GM23338 (cell line): Measurements from ENCODE around the gene IQCE. TPM values are rescaled to one million over a fixed set of nuclear protein-coding genes. Genes with fewer than 3 reads are reported as not detected.

Source experiments
- ATAC-seq: fragments of 200-7000 bp; cut with Tn5 transposase; 3 replicates; pipeline ENCODE4 v1.9.1; 2020
- DNase-seq: peaks from one replicate; pipeline ENCODE4 v3.0.0-alpha.2; 2015; ENCODE audit warnings: low spot score
- H2AFZ ChIP-seq: fragments of 200-600 bp; sonication (generic); 2 replicates; pipeline ENCODE4 v1.8.0; 2016; ENCODE audit warnings: antibody characterized with exemption, mild to moderate bottlenecking, moderate library complexity
- H3F3A ChIP-seq: fragments of 200-600 bp; sonication (generic); replicated peaks from 2 replicates; pipeline ENCODE4 v1.8.0; 2017; ENCODE audit warnings: antibody characterized with exemption, mixed run types, low read depth
- H3K27ac ChIP-seq: fragments of 200-600 bp; sonication (generic); 2 replicates; pipeline ENCODE4 v1.6.1; 2016; ENCODE audit warnings: low read depth
- H3K27me3 ChIP-seq: fragments of 200-600 bp; sonication (generic); 2 replicates; pipeline ENCODE4 v1.8.0; 2016; ENCODE audit warnings: mild to moderate bottlenecking, mixed run types, moderate library complexity; ENCODE audit not compliant: insufficient read depth
- H3K36me3 ChIP-seq: fragments of 200-600 bp; sonication (generic); 2 replicates; pipeline ENCODE4 v1.8.0; 2016; ENCODE audit warnings: mild to moderate bottlenecking; ENCODE audit not compliant: insufficient read depth
- H3K4me1 ChIP-seq: fragments of 200-600 bp; sonication (generic); 2 replicates; pipeline ENCODE4 v1.8.0; 2016; ENCODE audit warnings: mild to moderate bottlenecking, moderate library complexity; ENCODE audit not compliant: insufficient read depth
- H3K4me2 ChIP-seq: fragments of 200-600 bp; sonication (generic); 2 replicates; pipeline ENCODE4 v1.7.1; 2017; ENCODE audit warnings: mixed run types
- H3K4me3 ChIP-seq: fragments of 200-600 bp; sonication (generic); 2 replicates; pipeline ENCODE4 v1.6.1; 2016; ENCODE audit warnings: mixed run types
- H3K79me2 ChIP-seq: fragments of 200-600 bp; sonication (generic); replicated peaks from 2 replicates; pipeline ENCODE4 v1.8.0; 2017; ENCODE audit warnings: mild to moderate bottlenecking; ENCODE audit not compliant: insufficient read depth
- H3K9me2 ChIP-seq: fragments of 200-600 bp; sonication (generic); 2 replicates; pipeline ENCODE4 v1.8.0; 2017; ENCODE audit not compliant: insufficient read depth
- H4K20me1 ChIP-seq: fragments of 200-600 bp; sonication (generic); replicated peaks from 2 replicates; pipeline ENCODE4 v1.8.0; 2017; ENCODE audit warnings: mild to moderate bottlenecking; ENCODE audit not compliant: insufficient read depth
- H3K27ac Mint-ChIP-seq: 2 replicates; pipeline ENCODE4 v1.8.0; 2020; ENCODE audit warnings: inconsistent platforms, mild to moderate bottlenecking, moderate library complexity, mixed read lengths
- H3K27me3 Mint-ChIP-seq: 3 replicates; pipeline ENCODE4 v1.8.0; 2022; ENCODE audit warnings: low read depth, mild to moderate bottlenecking, moderate library complexity, mixed read lengths, inconsistent platforms; ENCODE audit not compliant: insufficient read depth, poor library complexity
- H3K36me3 Mint-ChIP-seq: 3 replicates; pipeline ENCODE4 v1.8.0; 2021; ENCODE audit warnings: low read depth, mild to moderate bottlenecking, inconsistent platforms, moderate library complexity, mixed read lengths
- H3K4me1 Mint-ChIP-seq: 3 replicates; pipeline ENCODE4 v1.8.0; 2020; ENCODE audit warnings: mild to moderate bottlenecking, inconsistent platforms, mixed read lengths
- H3K4me3 Mint-ChIP-seq: 3 replicates; pipeline ENCODE4 v1.8.0; 2021; ENCODE audit warnings: moderate library complexity, mild to moderate bottlenecking, inconsistent platforms, mixed read lengths
- H3K9me3 Mint-ChIP-seq: 3 replicates; pipeline ENCODE4 v1.8.0; 2020; ENCODE audit warnings: moderate library complexity, mild to moderate bottlenecking, inconsistent platforms, mixed read lengths
- CREB1 ChIP-seq: fragments of 250-450 bp; sonication (Bioruptor Pico); IDR thresholded peaks from 2 replicates; pipeline ENCODE4 v1.5.0; 2020; ENCODE audit warnings: low read depth, mild to moderate bottlenecking, moderate library complexity
- EZH2 ChIP-seq: fragments of 200-600 bp; sonication (generic); IDR thresholded peaks from one replicate; pipeline ENCODE4 v1.8.0; 2017; ENCODE audit warnings: antibody characterized with exemption, mild to moderate bottlenecking, low read depth; ENCODE audit not compliant: unreplicated experiment
- EZH2phosphoT487 ChIP-seq: fragments of 200-600 bp; sonication (generic); IDR thresholded peaks from one replicate; pipeline ENCODE4 v1.8.1; 2018; ENCODE audit warnings: antibody characterized with exemption; ENCODE audit not compliant: unreplicated experiment
- POLR2AphosphoS5 ChIP-seq: IDR thresholded peaks from 2 replicates; pipeline ENCODE4 v1.6.1; 2016; ENCODE audit warnings: antibody characterized with exemption, low read depth
- STAT1 ChIP-seq: IDR thresholded peaks from one replicate; pipeline ENCODE4 v1.6.1; 2016; ENCODE audit warnings: antibody characterized with exemption; ENCODE audit not compliant: unreplicated experiment
- ZNF114 ChIP-seq: fragments of 250-450 bp; sonication (Bioruptor Pico); IDR thresholded peaks from 2 replicates; pipeline ENCODE4 v1.5.0; 2020; ENCODE audit warnings: mild to moderate bottlenecking, moderate library complexity
- ZNF331 ChIP-seq: fragments of 250-450 bp; sonication (Bioruptor Pico); IDR thresholded peaks from 2 replicates; pipeline ENCODE4 v1.5.0; 2020; ENCODE audit warnings: low read depth, mild to moderate bottlenecking, moderate library complexity
- polyA plus RNA-seq: library from polyadenylated mRNA; unstranded; fragments of >200 nt; fragmentation: Nextera tagmentation; extraction: Ambion mirVana; gene quantifications from 2 replicates; pipeline ENCODE4 v1.2.1, GENCODE V29; 2016
- total RNA-seq: library from RNA; depleted of rRNA; stranded (reverse); fragments of >200 nt; shearing (Covaris generic); gene quantifications from 2 replicates; pipeline ENCODE4 v1.2.3, GENCODE V29; 2014
- TF ChIP-seq, protein P1 (sequence below): IDR thresholded peaks from one replicate; pipeline ENCODE4 v1.6.1; 2018; ENCODE audit warnings: antibody characterized with exemption; ENCODE audit not compliant: unreplicated experiment
- TF ChIP-seq, protein P2 (sequence below): IDR thresholded peaks from 2 replicates; pipeline ENCODE4 v1.6.1; 2016; ENCODE audit warnings: antibody characterized with exemption

IQCE gene
- total and polyA plus RNA-seq, 2 experiments from 2014 or later: 5.0 to 7.7 TPM

DNA sequence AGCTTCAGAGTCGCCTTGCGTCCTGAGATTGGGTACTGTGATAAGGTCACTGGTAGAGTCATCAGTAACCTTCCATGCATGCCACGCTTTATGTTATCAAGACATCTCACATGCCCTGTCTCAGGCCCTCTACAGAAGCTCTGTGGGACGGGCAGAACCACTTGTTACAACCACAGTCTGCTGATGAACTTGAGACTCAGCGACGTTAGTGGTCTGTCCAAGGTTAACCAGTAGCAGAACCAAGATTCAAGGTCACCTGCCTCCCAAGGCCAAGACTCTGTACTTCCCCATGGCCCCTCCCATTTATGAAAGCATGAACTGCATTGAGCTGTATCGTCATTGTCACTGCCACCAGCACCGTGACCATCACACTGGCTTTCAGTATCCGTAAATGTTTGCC lies 15.0 kb downstream of the IQCE start (continued):
- TF ChIP-seq, protein P1, sequence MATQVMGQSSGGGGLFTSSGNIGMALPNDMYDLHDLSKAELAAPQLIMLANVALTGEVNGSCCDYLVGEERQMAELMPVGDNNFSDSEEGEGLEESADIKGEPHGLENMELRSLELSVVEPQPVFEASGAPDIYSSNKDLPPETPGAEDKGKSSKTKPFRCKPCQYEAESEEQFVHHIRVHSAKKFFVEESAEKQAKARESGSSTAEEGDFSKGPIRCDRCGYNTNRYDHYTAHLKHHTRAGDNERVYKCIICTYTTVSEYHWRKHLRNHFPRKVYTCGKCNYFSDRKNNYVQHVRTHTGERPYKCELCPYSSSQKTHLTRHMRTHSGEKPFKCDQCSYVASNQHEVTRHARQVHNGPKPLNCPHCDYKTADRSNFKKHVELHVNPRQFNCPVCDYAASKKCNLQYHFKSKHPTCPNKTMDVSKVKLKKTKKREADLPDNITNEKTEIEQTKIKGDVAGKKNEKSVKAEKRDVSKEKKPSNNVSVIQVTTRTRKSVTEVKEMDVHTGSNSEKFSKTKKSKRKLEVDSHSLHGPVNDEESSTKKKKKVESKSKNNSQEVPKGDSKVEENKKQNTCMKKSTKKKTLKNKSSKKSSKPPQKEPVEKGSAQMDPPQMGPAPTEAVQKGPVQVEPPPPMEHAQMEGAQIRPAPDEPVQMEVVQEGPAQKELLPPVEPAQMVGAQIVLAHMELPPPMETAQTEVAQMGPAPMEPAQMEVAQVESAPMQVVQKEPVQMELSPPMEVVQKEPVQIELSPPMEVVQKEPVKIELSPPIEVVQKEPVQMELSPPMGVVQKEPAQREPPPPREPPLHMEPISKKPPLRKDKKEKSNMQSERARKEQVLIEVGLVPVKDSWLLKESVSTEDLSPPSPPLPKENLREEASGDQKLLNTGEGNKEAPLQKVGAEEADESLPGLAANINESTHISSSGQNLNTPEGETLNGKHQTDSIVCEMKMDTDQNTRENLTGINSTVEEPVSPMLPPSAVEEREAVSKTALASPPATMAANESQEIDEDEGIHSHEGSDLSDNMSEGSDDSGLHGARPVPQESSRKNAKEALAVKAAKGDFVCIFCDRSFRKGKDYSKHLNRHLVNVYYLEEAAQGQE: no peak
- TF ChIP-seq ZNF114 (CRISPR knock-in tag): no peak
- TF ChIP-seq ZNF331 (CRISPR knock-in tag): no peak

GRCh38 chr7:2575046-2575732 lies 16.4 kb downstream of the IQCE start:
- H3K36me3 ChIP-seq: no peaks in the 10 kb centered on the region
- H2AFZ ChIP-seq: no peak overlapping the region
- ATAC-seq (no peak; the same call in 2 of the 3 replicates), DNase-seq (no peak)
- no peak overlapping the region for H3K4me3 ChIP-seq
- no peaks in the 10 kb centered on the region for H3K79me2 ChIP-seq
- H3K4me2 ChIP-seq: no peak overlapping the region
- H4K20me1 ChIP-seq: no peaks in the 10 kb centered on the region
- no peaks in the 10 kb centered on the region for H3K27me3 ChIP-seq
- Mint-ChIP-seq H3K4me1 (no peaks in the 10 kb centered on the region), H3K27me3 (peaks cover 11% of the 10 kb centered on the region), H3K36me3 (no peaks in the 10 kb centered on the region; the same call in 2 of the 3 replicates), H3K9me3 (no peaks in the 10 kb centered on the region), H3K4me3 (no peak overlapping the region), H3K27ac (no peak overlapping the region)
- H3K4me1 ChIP-seq: no peaks in the 10 kb centered on the region
- no peaks in the 10 kb centered on the region for H3K9me2 ChIP-seq
- 0 out of 2 replicates have a peak, but pooled peaks cover 2% of the 10 kb centered on the region for H3F3A ChIP-seq
- peak overlapping the region; percentile 39; the same call in 1 of the 2 replicates for H3K27ac ChIP-seq
- TF ChIP-seq, protein P1: no peak
- no peak for TF ChIP-seq ZNF331 (CRISPR knock-in tag)
- TF ChIP-seq EZH2: no peak
- TF ChIP-seq, protein P2, sequence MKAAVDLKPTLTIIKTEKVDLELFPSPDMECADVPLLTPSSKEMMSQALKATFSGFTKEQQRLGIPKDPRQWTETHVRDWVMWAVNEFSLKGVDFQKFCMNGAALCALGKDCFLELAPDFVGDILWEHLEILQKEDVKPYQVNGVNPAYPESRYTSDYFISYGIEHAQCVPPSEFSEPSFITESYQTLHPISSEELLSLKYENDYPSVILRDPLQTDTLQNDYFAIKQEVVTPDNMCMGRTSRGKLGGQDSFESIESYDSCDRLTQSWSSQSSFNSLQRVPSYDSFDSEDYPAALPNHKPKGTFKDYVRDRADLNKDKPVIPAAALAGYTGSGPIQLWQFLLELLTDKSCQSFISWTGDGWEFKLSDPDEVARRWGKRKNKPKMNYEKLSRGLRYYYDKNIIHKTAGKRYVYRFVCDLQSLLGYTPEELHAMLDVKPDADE: no peak
- no peak for TF ChIP-seq EZH2phosphoT487
- TF ChIP-seq ZNF114 (CRISPR knock-in tag): no peak
- TF ChIP-seq STAT1: no peak
- TF ChIP-seq POLR2AphosphoS5: no peak
- no peak for TF ChIP-seq CREB1 (CRISPR knock-in tag)
